ENCODE results near the gene MYO3B. TPM values are rescaled to one million over a fixed set of nuclear protein-coding genes. Genes with fewer than 3 reads are reported as not detected.

The MYO3B gene
- polyA plus RNA-seq, 1 donor (not counting 4 experiments of a cell fraction or from before 2014, with no cell fraction given): 4.4 TPM

DNA sequence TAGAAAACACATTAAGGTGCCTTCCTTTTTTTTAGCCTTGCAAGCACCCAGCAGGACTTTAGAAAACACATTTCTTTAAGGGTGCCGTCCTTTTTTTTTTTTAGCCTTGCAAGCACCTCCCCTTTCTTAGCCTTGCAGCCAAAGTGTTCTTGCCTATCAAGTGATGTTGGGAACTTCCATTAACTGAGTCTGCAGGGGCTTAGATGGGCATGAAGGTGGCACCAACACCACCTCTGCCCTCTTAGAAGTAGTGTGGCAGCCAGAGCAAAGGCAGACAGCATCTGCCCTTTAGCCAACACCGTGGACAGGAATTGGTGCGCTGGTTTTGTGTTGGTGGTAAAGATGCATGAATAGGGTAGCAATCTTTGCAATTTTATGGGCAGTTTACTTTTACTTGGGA lies 325.6 kb downstream of the MYO3B start:
- H3K9ac ChIP-seq (ENCODE audit: control insufficient read depth, extremely low read depth, insufficient read depth, low read length): no peak overlapping the region
- no peak overlapping the region for H3K4me3 ChIP-seq (ENCODE audit: control insufficient read depth in 2 of 3, extremely low read depth in 1 of 3, insufficient read depth in 2 of 3, low read depth in 1 of 3, low read length in 3 of 3)
- TF ChIP-seq, protein P1, sequence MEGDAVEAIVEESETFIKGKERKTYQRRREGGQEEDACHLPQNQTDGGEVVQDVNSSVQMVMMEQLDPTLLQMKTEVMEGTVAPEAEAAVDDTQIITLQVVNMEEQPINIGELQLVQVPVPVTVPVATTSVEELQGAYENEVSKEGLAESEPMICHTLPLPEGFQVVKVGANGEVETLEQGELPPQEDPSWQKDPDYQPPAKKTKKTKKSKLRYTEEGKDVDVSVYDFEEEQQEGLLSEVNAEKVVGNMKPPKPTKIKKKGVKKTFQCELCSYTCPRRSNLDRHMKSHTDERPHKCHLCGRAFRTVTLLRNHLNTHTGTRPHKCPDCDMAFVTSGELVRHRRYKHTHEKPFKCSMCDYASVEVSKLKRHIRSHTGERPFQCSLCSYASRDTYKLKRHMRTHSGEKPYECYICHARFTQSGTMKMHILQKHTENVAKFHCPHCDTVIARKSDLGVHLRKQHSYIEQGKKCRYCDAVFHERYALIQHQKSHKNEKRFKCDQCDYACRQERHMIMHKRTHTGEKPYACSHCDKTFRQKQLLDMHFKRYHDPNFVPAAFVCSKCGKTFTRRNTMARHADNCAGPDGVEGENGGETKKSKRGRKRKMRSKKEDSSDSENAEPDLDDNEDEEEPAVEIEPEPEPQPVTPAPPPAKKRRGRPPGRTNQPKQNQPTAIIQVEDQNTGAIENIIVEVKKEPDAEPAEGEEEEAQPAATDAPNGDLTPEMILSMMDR (optimal IDR thresholded peaks at IDR 0.05 in 1 of 3, IDR thresholded peaks at IDR 0.05 in 1 of 3, conservative IDR thresholded peaks at IDR 0.05 in 1 of 3; ENCODE audit: extremely low read depth in 1 of 3, insufficient read depth in 2 of 3, low read length in 3 of 3): no peak
- TF ChIP-seq EZH2 (IDR thresholded peaks at IDR 0.05; ENCODE audit: low read length): no peak
- FAIRE-seq (no peak), DNase-seq (ENCODE audit: low read depth, low spot score) (no peak)
- no peak overlapping the region for H3K27ac ChIP-seq (ENCODE audit: control insufficient read depth, insufficient read depth, low read length)
- H3K9me3 ChIP-seq (ENCODE audit: control insufficient read depth, low read depth, low read length): no peaks in the 10 kb centered on the region
- H3K27me3 ChIP-seq (ENCODE audit: control insufficient read depth, extremely low read depth, insufficient read depth, low read length): peaks cover 12% of the 10 kb centered on the region
- H3K9me1 ChIP-seq (ENCODE audit: control insufficient read depth, extremely low read depth, insufficient read depth, low read length): no peaks in the 10 kb centered on the region
- no peaks in the 10 kb centered on the region for H4K20me1 ChIP-seq (ENCODE audit: control insufficient read depth, extremely low read depth, insufficient read depth, low read length)
- no peaks in the 10 kb centered on the region for H3K4me1 ChIP-seq (ENCODE audit: control insufficient read depth, extremely low read depth, insufficient read depth, low read length)
- H3K79me2 ChIP-seq (ENCODE audit: control insufficient read depth, insufficient read depth, low read length): no peaks in the 10 kb centered on the region
- H3K36me3 ChIP-seq (ENCODE audit: control insufficient read depth in 2 of 2, extremely low read depth in 1 of 2, insufficient read depth in 2 of 2, low read length in 2 of 2): no peaks in the 10 kb centered on the region
- H2AFZ ChIP-seq (ENCODE audit: control insufficient read depth, low read length): no peak overlapping the region
- dilution Hi-C loops (cut with MboI; ENCODE audit: extremely low pct_ligation_motif_present, low sequenced_read_pairs): no loop called here
- H3K4me2 ChIP-seq (ENCODE audit: control insufficient read depth, extremely low read depth, insufficient read depth, low read depth, low read length): no peak overlapping the region

DNA sequence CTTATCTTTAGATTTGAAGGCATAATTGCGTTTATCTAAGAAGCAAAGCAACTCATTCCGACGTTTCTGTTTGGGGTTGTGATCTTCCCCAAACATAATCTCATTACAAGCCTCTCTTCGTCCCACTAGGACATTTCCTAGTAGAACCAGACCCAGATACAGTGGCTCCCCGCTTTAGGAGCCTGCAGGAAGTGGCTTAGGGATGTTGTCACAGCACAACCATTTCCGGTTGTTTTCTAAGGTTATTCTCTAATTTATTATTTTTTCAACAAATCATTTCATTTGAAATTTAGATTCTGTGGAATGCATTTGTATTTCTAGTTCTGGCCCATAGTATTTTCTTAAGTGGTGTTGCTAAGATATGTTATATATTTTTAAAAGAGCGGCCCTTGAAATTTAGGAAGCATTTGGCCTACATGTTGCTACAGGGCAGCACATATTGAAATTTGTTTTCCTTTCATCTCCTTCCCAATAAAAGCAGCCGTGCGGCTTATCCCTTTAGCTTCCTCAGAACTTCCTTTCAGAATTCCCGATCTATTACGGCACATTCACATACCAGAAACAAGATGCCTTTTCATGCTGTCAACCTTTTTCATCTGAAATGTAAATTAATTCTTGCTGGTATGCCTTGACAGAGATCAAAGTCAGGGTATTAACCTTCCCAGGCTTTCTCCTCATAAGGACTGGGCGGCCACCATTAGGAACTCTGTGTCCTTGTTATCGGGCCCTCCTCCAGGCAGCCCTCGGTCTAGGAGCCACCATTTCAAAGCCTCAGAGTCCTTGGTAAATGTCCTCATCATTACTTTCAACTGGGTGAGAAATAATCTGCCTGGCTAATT lies 326.2 kb downstream of the MYO3B start:
- DNase-seq (ENCODE audit: low read depth, low spot score) (no peak), FAIRE-seq (no peak)
- Histone ChIP-seq H3K4me1 (ENCODE audit: control insufficient read depth, extremely low read depth, insufficient read depth, low read length) (no peaks in the 10 kb centered on the region), H3K4me2 (ENCODE audit: control insufficient read depth, extremely low read depth, insufficient read depth, low read depth, low read length) (no peak overlapping the region), H3K9me3 (ENCODE audit: control insufficient read depth, low read depth, low read length) (no peaks in the 10 kb centered on the region), H3K36me3 (ENCODE audit: control insufficient read depth in 2 of 2, extremely low read depth in 1 of 2, insufficient read depth in 2 of 2, low read length in 2 of 2) (no peaks in the 10 kb centered on the region), H3K9me1 (ENCODE audit: control insufficient read depth, extremely low read depth, insufficient read depth, low read length) (no peaks in the 10 kb centered on the region), H3K79me2 (ENCODE audit: control insufficient read depth, insufficient read depth, low read length) (no peaks in the 10 kb centered on the region), H3K27me3 (ENCODE audit: control insufficient read depth, extremely low read depth, insufficient read depth, low read length) (peaks cover 12% of the 10 kb centered on the region), H3K27ac (ENCODE audit: control insufficient read depth, insufficient read depth, low read length) (no peak overlapping the region), H2AFZ (ENCODE audit: control insufficient read depth, low read length) (no peak overlapping the region), H3K9ac (ENCODE audit: control insufficient read depth, extremely low read depth, insufficient read depth, low read length) (no peak overlapping the region), H4K20me1 (ENCODE audit: control insufficient read depth, extremely low read depth, insufficient read depth, low read length) (no peaks in the 10 kb centered on the region), H3K4me3 (ENCODE audit: control insufficient read depth in 2 of 3, extremely low read depth in 1 of 3, insufficient read depth in 2 of 3, low read depth in 1 of 3, low read length in 3 of 3) (no peak overlapping the region)
- TF ChIP-seq, protein P1 (optimal IDR thresholded peaks at IDR 0.05 in 1 of 3, IDR thresholded peaks at IDR 0.05 in 1 of 3, conservative IDR thresholded peaks at IDR 0.05 in 1 of 3; ENCODE audit: extremely low read depth in 1 of 3, insufficient read depth in 2 of 3, low read length in 3 of 3): no peak
- no peak for TF ChIP-seq EZH2 (IDR thresholded peaks at IDR 0.05; ENCODE audit: low read length)
- dilution Hi-C loops (cut with MboI; ENCODE audit: extremely low pct_ligation_motif_present, low sequenced_read_pairs): no loop called here
